ENCODE measurements around the gene CNNM2.
"Not testable (repeated sequence)": the region's sequence is repeated elsewhere in the genome, so short reads cannot be mapped to it uniquely, and the experiment has no call there.

The CNNM2 gene

DNA sequence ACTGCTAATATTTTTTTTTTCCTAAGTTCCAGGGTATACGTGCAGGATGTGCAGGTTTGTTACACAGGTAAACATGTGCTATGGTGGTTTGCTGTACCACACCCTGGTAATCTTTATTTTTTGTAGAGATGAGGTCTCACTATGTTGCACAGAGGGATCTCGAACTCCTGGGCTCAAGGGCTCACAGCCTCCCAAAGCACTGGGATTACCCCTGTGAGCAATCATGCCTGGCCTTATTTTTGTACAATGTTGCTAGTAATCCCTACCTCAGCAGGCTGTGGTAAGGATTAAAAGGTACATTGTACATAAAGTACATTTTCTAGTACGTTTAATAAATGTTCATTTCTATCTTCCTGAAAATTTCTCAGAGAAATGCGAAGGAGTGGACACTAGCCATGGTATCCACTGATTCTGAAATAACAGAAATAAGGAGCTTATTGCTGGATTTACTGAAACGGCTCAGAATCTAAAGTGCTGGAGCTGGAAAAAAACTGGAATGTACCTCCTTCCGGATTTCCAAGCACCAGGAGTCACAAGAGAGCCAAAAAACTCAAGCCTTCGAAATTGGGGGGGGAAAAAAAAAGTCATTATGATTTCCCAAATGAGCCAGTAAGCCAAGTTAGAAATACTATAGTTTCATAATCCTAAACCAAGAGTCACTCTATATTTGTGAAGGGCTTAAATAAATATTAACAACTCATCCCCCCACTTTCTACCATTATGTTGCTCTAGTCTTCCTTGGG is 205.4 kb downstream of the CNNM2 start:
- no peaks in the 10 kb centered on the region for H3K27me3 ChIP-seq (ENCODE audit: control insufficient read depth in 5 of 5, insufficient read depth in 4 of 5, low read length in 5 of 5)
- no peaks in the 10 kb centered on the region for H3K9me3 ChIP-seq (ENCODE audit: control insufficient read depth in 5 of 5, low read length in 5 of 5)
- peaks cover 2 to 28% (median 23%) of the 10 kb centered on the region in 5 donors for H3K4me1 ChIP-seq (ENCODE audit: control insufficient read depth in 5 of 5, insufficient read depth in 5 of 5, low read length in 5 of 5)
- H3K4me3 ChIP-seq (ENCODE audit: low read depth in 1 of 5, low read length in 5 of 5): no peak overlapping the region
- no peak overlapping the region for H3K27ac ChIP-seq (ENCODE audit: low read depth, low read length)
- no peaks in the 10 kb centered on the region for H3K36me3 ChIP-seq (ENCODE audit: control insufficient read depth in 5 of 5, insufficient read depth in 5 of 5, low read length in 5 of 5)
- H3K9ac ChIP-seq (ENCODE audit: low read length in 5 of 5): no peak overlapping the region

DNA sequence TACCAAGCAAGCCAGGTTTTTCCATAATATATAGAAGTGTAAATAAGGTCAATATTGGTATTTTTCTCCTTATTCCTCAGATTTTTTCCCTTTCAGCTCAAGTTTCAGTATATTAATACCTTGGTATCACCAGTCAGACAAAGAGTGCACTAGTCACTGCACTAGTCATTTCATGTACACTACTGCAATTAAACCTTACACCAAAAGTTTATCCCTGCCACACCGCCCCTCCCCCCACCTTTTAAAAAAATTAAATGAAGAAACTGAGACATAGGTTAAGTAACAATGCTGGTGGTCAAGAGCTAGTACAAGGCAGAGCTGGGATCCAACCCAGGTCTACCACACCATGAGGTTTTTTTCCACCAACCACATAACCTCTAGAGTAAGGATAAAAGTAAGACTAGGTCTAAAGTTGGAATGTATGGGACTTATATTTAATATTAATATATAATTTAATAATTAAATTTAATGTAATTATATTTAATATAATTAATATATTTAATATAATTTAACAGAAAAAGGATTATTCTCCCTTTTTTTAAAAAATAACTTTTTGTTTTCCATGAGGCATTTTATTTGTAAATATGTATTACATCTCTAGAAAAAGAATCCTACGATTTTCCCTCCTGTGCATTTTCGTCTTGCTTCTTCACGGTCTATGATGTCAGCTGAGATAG is 206.5 kb downstream of the CNNM2 start:
- Histone ChIP-seq H3K9ac (ENCODE audit: low read length in 5 of 5) (no peak overlapping the region), H3K36me3 (ENCODE audit: control insufficient read depth in 5 of 5, insufficient read depth in 5 of 5, low read length in 5 of 5) (no peaks in the 10 kb centered on the region), H3K27ac (ENCODE audit: low read depth, low read length) (no peak overlapping the region), H3K4me1 (ENCODE audit: control insufficient read depth in 5 of 5, insufficient read depth in 5 of 5, low read length in 5 of 5) (peaks cover 2 to 28% (median 23%) of the 10 kb centered on the region in 5 donors), H3K9me3 (ENCODE audit: control insufficient read depth in 5 of 5, low read length in 5 of 5) (no peaks in the 10 kb centered on the region), H3K27me3 (ENCODE audit: control insufficient read depth in 5 of 5, insufficient read depth in 4 of 5, low read length in 5 of 5) (no peaks in the 10 kb centered on the region), H3K4me3 (ENCODE audit: low read depth in 1 of 5, low read length in 5 of 5) (no peak overlapping the region)

DNA sequence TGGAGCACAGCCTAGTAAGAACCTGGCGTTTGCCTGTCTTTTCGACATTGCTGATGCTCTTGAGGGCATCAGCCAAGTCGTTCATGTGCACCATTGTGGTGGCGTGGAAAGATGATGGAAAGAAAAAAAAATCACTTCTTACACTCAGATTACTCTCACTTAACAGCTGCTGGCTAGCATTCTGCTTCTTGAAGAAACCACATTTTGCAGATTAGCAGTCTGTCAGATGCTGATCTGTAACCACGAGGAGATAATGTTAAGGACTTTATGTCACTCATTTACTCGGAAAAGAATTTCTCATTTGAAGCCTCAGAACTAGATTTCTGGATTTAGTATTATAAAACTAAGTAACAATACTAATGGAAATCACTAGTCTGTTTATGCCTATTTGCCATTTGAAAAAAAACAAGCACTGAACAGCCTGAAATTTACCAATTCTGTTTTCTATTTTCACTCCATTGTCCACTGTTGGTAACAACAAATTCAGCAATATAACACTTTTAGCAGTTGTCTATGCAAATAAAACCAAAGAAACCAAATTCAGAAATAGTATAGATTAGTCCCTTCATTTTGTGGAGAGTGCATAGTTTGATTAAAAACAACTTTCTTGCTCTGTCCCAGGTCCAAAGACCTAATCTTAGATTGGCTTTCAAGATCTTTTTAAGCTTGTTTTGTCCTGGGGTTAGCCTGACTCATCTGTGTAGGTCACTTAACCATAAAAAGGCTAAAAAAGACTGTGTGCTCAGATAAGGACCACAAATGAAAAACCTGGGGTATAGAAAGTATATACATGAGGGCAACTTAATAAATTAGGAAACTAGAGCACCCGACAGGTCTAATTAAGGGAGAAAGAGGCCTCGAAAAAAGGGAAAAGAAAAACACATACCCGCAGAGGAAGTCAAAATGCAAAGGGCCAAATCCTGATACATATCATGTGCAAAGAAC is 207.5 kb downstream of the CNNM2 start:
- Histone ChIP-seq H3K9me3 (ENCODE audit: control insufficient read depth in 5 of 5, low read length in 5 of 5) (no peaks in the 10 kb centered on the region), H3K9ac (ENCODE audit: low read length in 5 of 5) (no peak overlapping the region), H3K36me3 (ENCODE audit: control insufficient read depth in 5 of 5, insufficient read depth in 5 of 5, low read length in 5 of 5) (no peaks in the 10 kb centered on the region), H3K4me3 (ENCODE audit: low read depth in 1 of 5, low read length in 5 of 5) (no peak overlapping the region), H3K27ac (ENCODE audit: low read depth, low read length) (no peak overlapping the region), H3K27me3 (ENCODE audit: control insufficient read depth in 5 of 5, insufficient read depth in 4 of 5, low read length in 5 of 5) (no peaks in the 10 kb centered on the region), H3K4me1 (ENCODE audit: control insufficient read depth in 5 of 5, insufficient read depth in 5 of 5, low read length in 5 of 5) (peaks cover 2 to 28% (median 23%) of the 10 kb centered on the region in 5 donors)

DNA sequence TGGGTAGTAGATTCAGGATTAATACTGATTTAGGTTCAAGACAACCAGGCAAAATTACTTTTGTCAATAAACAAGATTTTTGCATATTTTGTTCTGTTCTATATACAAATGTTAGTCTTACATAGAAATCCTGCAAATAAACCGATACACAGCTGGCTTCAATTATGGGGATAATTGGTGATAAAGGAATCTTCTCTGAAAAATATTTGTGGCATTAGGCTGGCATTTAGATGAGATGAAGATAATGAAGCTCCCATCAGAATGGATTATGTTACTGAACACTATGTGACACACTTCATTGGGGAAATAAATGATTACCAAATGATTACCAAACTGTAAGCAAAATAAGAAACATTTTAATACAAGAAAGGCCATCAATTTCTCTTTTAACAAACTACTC is 209.1 kb downstream of the CNNM2 start:
- H3K4me3 ChIP-seq (ENCODE audit: low read depth in 1 of 5, low read length in 5 of 5): no peak overlapping the region
- H3K9ac ChIP-seq (ENCODE audit: low read length in 5 of 5): no peak overlapping the region
- H3K4me1 ChIP-seq (ENCODE audit: control insufficient read depth in 5 of 5, insufficient read depth in 5 of 5, low read length in 5 of 5): peaks cover 2 to 16% (median 15%) of the 10 kb centered on the region in 5 donors
- no peak overlapping the region for H3K27ac ChIP-seq (ENCODE audit: low read depth, low read length)
- no peaks in the 10 kb centered on the region for H3K9me3 ChIP-seq (ENCODE audit: control insufficient read depth in 5 of 5, low read length in 5 of 5)
- H3K36me3 ChIP-seq (ENCODE audit: control insufficient read depth in 5 of 5, insufficient read depth in 5 of 5, low read length in 5 of 5): peaks cover 0 to 5% (median 0%) of the 10 kb centered on the region in 5 donors
- no peaks in the 10 kb centered on the region for H3K27me3 ChIP-seq (ENCODE audit: control insufficient read depth in 5 of 5, insufficient read depth in 4 of 5, low read length in 5 of 5)

DNA sequence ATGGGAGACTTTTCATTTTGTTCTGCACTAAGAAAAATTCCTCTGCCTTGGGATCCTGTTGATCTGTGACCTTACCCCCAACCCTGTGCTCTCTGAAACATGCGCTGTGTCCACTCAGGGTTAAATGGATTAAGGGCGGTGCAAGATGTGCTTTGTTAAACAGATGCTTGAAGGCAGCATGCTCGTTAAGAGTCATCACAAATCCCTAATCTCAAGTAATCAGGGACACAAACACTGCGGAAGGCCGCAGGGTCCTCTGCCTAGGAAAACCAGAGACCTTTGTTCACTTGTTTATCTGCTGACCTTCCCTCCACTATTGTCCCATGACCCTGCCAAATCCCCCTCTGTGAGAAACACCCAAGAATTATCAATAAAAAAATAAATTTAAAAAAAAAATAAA is 212.1 kb downstream of the CNNM2 start:
- H3K4me1 ChIP-seq (ENCODE audit: control insufficient read depth in 5 of 5, insufficient read depth in 5 of 5, low read length in 5 of 5); H3K27me3 ChIP-seq (ENCODE audit: control insufficient read depth in 5 of 5, insufficient read depth in 4 of 5, low read length in 5 of 5); H3K9me3 ChIP-seq (ENCODE audit: control insufficient read depth in 5 of 5, low read length in 5 of 5); H3K4me3 ChIP-seq (ENCODE audit: low read depth in 1 of 5, low read length in 5 of 5); H3K27ac ChIP-seq (ENCODE audit: low read depth, low read length); H3K9ac ChIP-seq (ENCODE audit: low read length in 5 of 5): not testable (repeated sequence)
- H3K36me3 ChIP-seq (ENCODE audit: control insufficient read depth in 5 of 5, insufficient read depth in 5 of 5, low read length in 5 of 5): peaks cover 0 to 22% (median 3%) of the 10 kb centered on the region in 5 donors

DNA sequence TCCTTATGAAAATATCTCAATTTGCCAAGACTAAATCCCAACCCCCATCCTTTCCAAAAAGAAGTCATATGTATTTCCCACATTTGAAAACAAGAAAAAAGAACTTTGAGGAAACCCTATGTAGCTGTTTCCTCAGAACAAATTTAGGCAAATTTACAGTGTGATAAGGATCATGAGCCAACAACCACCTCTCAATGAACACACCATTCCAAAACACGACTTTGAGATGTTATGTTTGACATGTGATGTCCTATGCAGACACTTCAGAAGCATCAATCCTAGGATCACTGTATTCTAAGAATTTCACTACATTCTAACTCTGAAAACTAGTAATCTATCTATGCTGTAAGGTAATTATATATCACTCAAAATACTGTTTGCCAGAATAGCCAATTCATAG is 212.8 kb downstream of the CNNM2 start:
- no peaks in the 10 kb centered on the region for H3K27me3 ChIP-seq (ENCODE audit: control insufficient read depth in 5 of 5, insufficient read depth in 4 of 5, low read length in 5 of 5)
- H3K27ac ChIP-seq (ENCODE audit: low read depth, low read length): no peak overlapping the region
- no peaks in the 10 kb centered on the region for H3K4me1 ChIP-seq (ENCODE audit: control insufficient read depth in 5 of 5, insufficient read depth in 5 of 5, low read length in 5 of 5)
- no peak overlapping the region for H3K4me3 ChIP-seq (ENCODE audit: low read depth in 1 of 5, low read length in 5 of 5)
- H3K9ac ChIP-seq (ENCODE audit: low read length in 5 of 5): no peak overlapping the region
- peaks cover 0 to 25% (median 5%) of the 10 kb centered on the region in 5 donors for H3K36me3 ChIP-seq (ENCODE audit: control insufficient read depth in 5 of 5, insufficient read depth in 5 of 5, low read length in 5 of 5)
- H3K9me3 ChIP-seq (ENCODE audit: control insufficient read depth in 5 of 5, low read length in 5 of 5): no peaks in the 10 kb centered on the region

DNA sequence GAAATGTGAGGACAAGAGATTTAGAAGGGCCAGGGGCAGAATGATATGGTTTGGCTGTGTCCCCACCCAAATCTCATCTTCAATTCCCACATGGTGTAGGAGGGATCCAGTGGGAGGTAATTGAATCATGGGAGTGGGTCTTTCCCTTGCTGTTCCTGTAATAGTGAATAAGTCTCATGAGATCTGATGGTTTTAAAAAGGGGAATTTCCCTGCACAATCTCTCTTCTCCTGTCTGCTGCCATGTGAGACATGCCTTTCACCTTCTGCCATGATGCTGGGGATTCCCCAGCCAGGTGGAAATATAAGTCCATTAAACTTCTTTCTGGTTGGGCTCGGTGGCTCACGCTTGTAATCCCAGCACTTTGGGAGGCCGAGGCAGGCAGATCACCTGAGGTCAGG is 217.1 kb downstream of the CNNM2 start:
- not testable (repeated sequence) for H3K4me1 ChIP-seq (ENCODE audit: control insufficient read depth in 5 of 5, insufficient read depth in 5 of 5, low read length in 5 of 5); H3K9me3 ChIP-seq (ENCODE audit: control insufficient read depth in 5 of 5, low read length in 5 of 5); H3K27ac ChIP-seq (ENCODE audit: low read depth, low read length); H3K27me3 ChIP-seq (ENCODE audit: control insufficient read depth in 5 of 5, insufficient read depth in 4 of 5, low read length in 5 of 5); H3K9ac ChIP-seq (ENCODE audit: low read length in 5 of 5); H3K4me3 ChIP-seq (ENCODE audit: low read depth in 1 of 5, low read length in 5 of 5)
- peaks cover 8 to 36% (median 16%) of the 10 kb centered on the region in 5 donors for H3K36me3 ChIP-seq (ENCODE audit: control insufficient read depth in 5 of 5, insufficient read depth in 5 of 5, low read length in 5 of 5)

DNA sequence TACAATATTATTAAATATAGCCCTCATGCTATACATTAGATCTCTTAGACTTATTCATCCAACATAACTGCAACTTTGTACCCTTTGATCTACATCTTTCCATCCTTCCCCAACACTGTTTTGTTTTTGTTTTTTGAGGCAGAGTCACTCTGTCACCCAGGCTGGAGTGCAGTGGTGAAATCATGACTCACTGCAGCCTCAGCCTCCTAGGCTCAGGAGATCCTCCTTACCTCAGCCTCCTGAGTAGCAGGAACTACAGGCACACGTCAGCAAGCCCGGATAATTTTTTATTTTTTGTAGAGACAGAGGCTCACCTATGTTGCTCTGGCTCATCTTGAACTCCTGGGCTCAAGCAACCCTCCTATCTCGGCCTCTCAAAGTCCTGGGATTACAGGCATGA is 221.7 kb downstream of the CNNM2 start:
- Histone ChIP-seq H3K9ac (ENCODE audit: low read length in 5 of 5) (no peak overlapping the region), H3K27me3 (ENCODE audit: control insufficient read depth in 5 of 5, insufficient read depth in 4 of 5, low read length in 5 of 5) (no peaks in the 10 kb centered on the region), H3K36me3 (ENCODE audit: control insufficient read depth in 5 of 5, insufficient read depth in 5 of 5, low read length in 5 of 5) (peaks cover 6 to 26% (median 14%) of the 10 kb centered on the region in 5 donors), H3K9me3 (ENCODE audit: control insufficient read depth in 5 of 5, low read length in 5 of 5) (no peaks in the 10 kb centered on the region), H3K4me1 (ENCODE audit: control insufficient read depth in 5 of 5, insufficient read depth in 5 of 5, low read length in 5 of 5) (peaks cover 0 to 8% (median 0%) of the 10 kb centered on the region in 5 donors), H3K4me3 (ENCODE audit: low read depth in 1 of 5, low read length in 5 of 5) (no peak overlapping the region), H3K27ac (ENCODE audit: low read depth, low read length) (no peak overlapping the region)

Data from subcutaneous abdominal adipose tissue (tissue), 5 donors.